B cell (primary cell): Measurements from ENCODE around the gene GALR3. TPM values are rescaled to one million over a fixed set of nuclear protein-coding genes. Genes with fewer than 3 reads are reported as not detected.

Experiments used
- ATAC-seq: fragments of 200-7000 bp; cut with Tn5 transposase; one replicate; pipeline ENCODE4 v1.10.0; 2021; ENCODE audit warnings: low read depth, mild to moderate bottlenecking, moderate number of reproducible peaks, moderate library complexity
- CTCF ChIA-PET: fragments of 350-600 bp; sonication (Branson Sonifier 250); formaldehyde crosslinking; loops from one replicate; lab custom pipeline; 2021; ENCODE audit warnings: antibody characterized with exemption, inconsistent platforms; lab: Charles Lee
- POLR2A ChIA-PET: fragments of 350-600 bp; sonication (Branson Sonifier 250); formaldehyde crosslinking; loops from one replicate; lab custom pipeline; 2021; ENCODE audit warnings: antibody characterized with exemption; lab: Charles Lee
- DNase-seq: peaks from one replicate; pipeline ENCODE4 v3.0.0; 2013
- H2AFZ ChIP-seq: 2 replicates; pipeline ENCODE4 v1.6.1; 2012; ENCODE audit warnings: mild to moderate bottlenecking, low read depth, low read length; ENCODE audit not compliant: insufficient read depth, poor library complexity, severe bottlenecking
- H3K27ac ChIP-seq, 2 donors: 1 replicate in 1 of 2; 2 replicates in 1 of 2; pipeline ENCODE4 v1.5.1; 2012 to 2013; ENCODE audit warnings: low read length in 2 of 2, mild to moderate bottlenecking in 2 of 2, moderate library complexity in 1 of 2
- H3K27me3 ChIP-seq, 4 experiments: fragments of 200-600 bp in 1 of 4; sonication (generic) in 1 of 4; replicated peaks in 1 of 4; 1 replicate in 2 of 4; 2 replicates in 2 of 4; pipeline versions ENCODE4 v1.6.1 to v1.7.0; 2013 to 2016; ENCODE audit warnings: low read length in 3 of 4, mild to moderate bottlenecking in 2 of 4, mixed read lengths in 1 of 4, moderate library complexity in 1 of 4; ENCODE audit not compliant: insufficient read depth in 4 of 4, control insufficient read depth in 3 of 4; ENCODE audit errors: control extremely low read depth in 1 of 4
- H3K36me3 ChIP-seq, 2 experiments: replicated peaks in 1 of 2; 1 replicate in 1 of 2; 2 replicates in 1 of 2; pipeline versions ENCODE4 v1.6.1 to v1.7.1; 2013; ENCODE audit warnings: low read length in 1 of 2; ENCODE audit not compliant: insufficient read depth in 2 of 2, control insufficient read depth in 1 of 2; ENCODE audit errors: control extremely low read depth in 1 of 2, extremely low read depth in 1 of 2
- H3K4me1 ChIP-seq, 2 donors: fragments of 200-600 bp in 1 of 2; sonication (generic) in 1 of 2; 1 replicate in 1 of 2; 2 replicates in 1 of 2; pipeline versions ENCODE4 v1.5.1 to v1.6.1; 2013 to 2017; ENCODE audit warnings: low read length in 2 of 2; ENCODE audit not compliant: control insufficient read depth in 2 of 2, insufficient read depth in 2 of 2
- H3K4me2 ChIP-seq: replicated peaks from 2 replicates; pipeline ENCODE3; 2012; ENCODE audit warnings: mild to moderate bottlenecking, low read depth, low read length; ENCODE audit not compliant: poor library complexity, severe bottlenecking
- H3K4me3 ChIP-seq, 5 experiments: fragments of 200-600 bp in 1 of 5; sonication (generic) in 1 of 5; 1 replicate in 3 of 5; 2 replicates in 2 of 5; pipeline versions ENCODE4 v1.5.1 to v1.7.0; 2011 to 2016; ENCODE audit warnings: low read length in 4 of 5, mild to moderate bottlenecking in 4 of 5, low read depth in 2 of 5, control low read depth in 1 of 5, moderate library complexity in 1 of 5; ENCODE audit not compliant: insufficient read depth in 1 of 5; ENCODE audit errors: control extremely low read depth in 1 of 5, extremely low read depth in 1 of 5
- H3K79me2 ChIP-seq: fragments of 200-600 bp; sonication (generic); one replicate; pipeline ENCODE4 v1.6.0; 2016; ENCODE audit warnings: low read length; ENCODE audit not compliant: control insufficient read depth, insufficient read depth
- H3K9ac ChIP-seq: fragments of 200-600 bp; sonication (generic); 2 replicates; pipeline ENCODE4 v1.6.1; 2017; ENCODE audit warnings: mild to moderate bottlenecking, low read length, moderate library complexity
- H3K9me3 ChIP-seq, 3 donors: one replicate each; pipeline versions ENCODE4 v1.6.1 to v1.7.1; 2013; ENCODE audit warnings: low read length in 2 of 3; ENCODE audit not compliant: control insufficient read depth in 2 of 3, insufficient read depth in 1 of 3; ENCODE audit errors: control extremely low read depth in 1 of 3
- H4K20me1 ChIP-seq: 2 replicates; pipeline ENCODE4 v1.6.0; 2012; ENCODE audit warnings: mild to moderate bottlenecking, low read length; ENCODE audit not compliant: insufficient read depth, control insufficient read depth, poor library complexity, severe bottlenecking
- H3K27ac Mint-ChIP-seq: one replicate; pipeline ENCODE4 v1.8.0; 2021; ENCODE audit warnings: mixed read lengths
- H3K27me3 Mint-ChIP-seq: one replicate; pipeline ENCODE4 v1.8.0; 2021; ENCODE audit warnings: mixed read lengths
- H3K4me1 Mint-ChIP-seq: one replicate; pipeline ENCODE4 v1.8.0; 2021; ENCODE audit warnings: mixed read lengths
- H3K4me3 Mint-ChIP-seq: one replicate; pipeline ENCODE4 v1.8.0; 2021; ENCODE audit warnings: mixed read lengths
- H3K9me3 Mint-ChIP-seq: one replicate; pipeline ENCODE4 v1.8.0; 2022; ENCODE audit warnings: mixed read lengths; ENCODE audit not compliant: insufficient read depth
- CTCF ChIP-seq: fragments of 200-600 bp; IDR thresholded peaks from one replicate; pipeline ENCODE4 v1.8.0; 2022; ENCODE audit warnings: antibody characterized with exemption, mild to moderate bottlenecking
- EZH2 ChIP-seq: IDR thresholded peaks from 2 replicates; pipeline ENCODE4 v1.6.1; 2012; ENCODE audit warnings: borderline replicate concordance, low read depth, mild to moderate bottlenecking, moderate library complexity, low read length; ENCODE audit not compliant: insufficient read depth, poor library complexity, severe bottlenecking
- WGBS: methylation state at CpG from one replicate; pipeline ENCODE4 v1.1.5; 2013; ENCODE audit warnings: missing lambda C conversion rate; ENCODE audit not compliant: insufficient coverage; 5-methylcytosine and 5-hydroxymethylcytosine counted together
- intact Hi-C: fragments of 100-400 bp; cut with micrococcal nuclease; formaldehyde crosslinking; loops from one replicate; pipeline ENCODE4 v1.10.0; 2022
- polyA plus RNA-seq: library from polyadenylated mRNA; depleted of rRNA; stranded (reverse); fragments of >200 nt; gene quantifications from 2 replicates; pipeline ENCODE4 v1.2.3, GENCODE V29; 2012
- total RNA-seq, 2 donors: library from RNA; stranded (reverse); fragments of 120-200 nt in 1 of 2; gene quantifications; 1 replicate in 1 of 2; 2 replicates in 1 of 2; pipeline versions ENCODE4 v1.2.3 to v1.2.4, GENCODE V29; 2013 to 2022

Gene GALR3
- total and polyA plus RNA-seq, 2 donors (not counting 1 experiment from before 2014, with no cell fraction given), result not detected

- ATAC-seq, result no peak
- H2AFZ ChIP-seq, result peak overlapping the region; percentile 62
- no peak for DNase-seq
- H3K79me2 ChIP-seq, result no peaks in the 10 kb centered on the region
- Mint-ChIP-seq H3K27me3 (peaks cover 48% of the 10 kb centered on the region), H3K4me3 (peak overlapping the region; percentile 68), H3K9me3 (no peaks in the 10 kb centered on the region), H3K27ac (no peak overlapping the region), H3K4me1 (peaks cover 35% of the 10 kb centered on the region)
- H3K4me1 ChIP-seq, result peaks cover 40 to 47% of the 10 kb centered on the region in 2 donors
- TF ChIP-seq CTCF (no peak), EZH2 (no peak)
- WGBS, result 1% methylated on average over 12 of the region's 13 CpGs
- H3K4me3 ChIP-seq, result peak overlapping the region in 3 of 5 experiments; percentile 35 to 38 (median 37)
- H3K9me3 ChIP-seq, result peaks cover 0 to 31% (median 0%) of the 10 kb centered on the region in 3 donors
- no peaks in the 10 kb centered on the region for H3K36me3 ChIP-seq
- H3K27me3 ChIP-seq, result peaks cover 0 to 60% (median 38%) of the 10 kb centered on the region in 4 experiments
- POLR2A ChIA-PET, result no interaction called here
- peak overlapping the region; percentile 36 for H3K9ac ChIP-seq
- peaks cover 5% of the 10 kb centered on the region for H4K20me1 ChIP-seq
- H3K4me2 ChIP-seq, result peak overlapping the region; percentile 75
- intact Hi-C loops, result no loop called here
- no peak overlapping the region for H3K27ac ChIP-seq
- CTCF ChIA-PET, result no interaction called here
Measured at GRCh38 chr22:37801946-37802309, 21.3 kb upstream of the GALR3 start.

GRCh38 chr22:37802310-37803194 lies 20.6 kb upstream of the GALR3 start:
- 2% methylated on average over 47 of the region's 63 CpGs for WGBS
- ChIA-PET CTCF (no interaction called here), POLR2A (no interaction called here)
- intact Hi-C loops, result no loop called here
- Histone ChIP-seq H3K4me1 (peaks cover 45 to 52% of the 10 kb centered on the region in 2 donors), H3K27ac (no peak overlapping the region), H2AFZ (peak overlapping the region; percentile 62), H3K9ac (peak overlapping the region; percentile 36), H3K9me3 (peaks cover 0 to 34% (median 0%) of the 10 kb centered on the region in 3 donors), H3K4me3 (peak overlapping the region in 4 of 5 experiments; percentile 17 to 38 (median 36)), H3K27me3 (peaks cover 0 to 65% (median 40%) of the 10 kb centered on the region in 4 experiments), H3K4me2 (peak overlapping the region; percentile 75), H3K36me3 (no peaks in the 10 kb centered on the region), H3K79me2 (no peaks in the 10 kb centered on the region), H4K20me1 (peaks cover 5% of the 10 kb centered on the region)
- Mint-ChIP-seq H3K4me3 (peak overlapping the region; percentile 72), H3K4me1 (peaks cover 38% of the 10 kb centered on the region), H3K27me3 (peaks cover 54% of the 10 kb centered on the region), H3K9me3 (no peaks in the 10 kb centered on the region), H3K27ac (no peak overlapping the region)
- TF ChIP-seq EZH2 (peak; percentile 41), CTCF (no peak)
- DNase-seq (peak; percentile 47), ATAC-seq (no peak)
